Gastroesophageal sphincter (tissue), 2 donors: ENCODE measurements around the gene COG5.

Experiments
- POLR2A ChIP-seq, 2 donors: fragments of 450-650 bp; IDR thresholded peaks; one replicate each; pipeline ENCODE4 v1.6.1; 2017; ENCODE audit warnings: antibody characterized with exemption in 2 of 2, mild to moderate bottlenecking in 2 of 2, moderate library complexity in 1 of 2
- POLR2AphosphoS5 ChIP-seq: sonication (generic); formaldehyde crosslinking; IDR thresholded peaks from one replicate; pipeline ENCODE4 v1.6.1; 2017; ENCODE audit warnings: antibody characterized with exemption

DNA sequence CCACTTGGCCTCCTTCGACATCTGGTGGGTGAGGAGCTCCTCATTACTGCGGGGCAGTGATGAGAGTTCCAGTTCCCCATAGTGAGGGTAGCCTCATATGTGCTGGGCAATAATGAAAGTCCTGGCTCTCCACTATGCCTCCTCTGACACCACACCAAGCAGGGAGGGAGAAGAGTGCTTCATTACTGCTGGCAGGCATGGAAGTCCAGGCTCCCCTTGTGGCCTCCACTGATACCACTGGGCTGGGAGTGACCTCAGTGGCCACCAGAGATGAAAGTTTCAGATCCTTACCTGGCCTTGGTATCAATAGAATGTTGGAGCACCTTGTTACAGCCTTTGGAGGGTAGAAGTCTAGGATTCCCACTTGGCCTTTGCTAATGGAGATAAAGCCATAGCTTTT is 6.6 kb upstream of the COG5 start:
- TF ChIP-seq POLR2AphosphoS5 (no peak), POLR2A (IDR thresholded peaks at IDR 0.05) (no peak)
